ENCODE data around the gene ASCC1.

DNA sequence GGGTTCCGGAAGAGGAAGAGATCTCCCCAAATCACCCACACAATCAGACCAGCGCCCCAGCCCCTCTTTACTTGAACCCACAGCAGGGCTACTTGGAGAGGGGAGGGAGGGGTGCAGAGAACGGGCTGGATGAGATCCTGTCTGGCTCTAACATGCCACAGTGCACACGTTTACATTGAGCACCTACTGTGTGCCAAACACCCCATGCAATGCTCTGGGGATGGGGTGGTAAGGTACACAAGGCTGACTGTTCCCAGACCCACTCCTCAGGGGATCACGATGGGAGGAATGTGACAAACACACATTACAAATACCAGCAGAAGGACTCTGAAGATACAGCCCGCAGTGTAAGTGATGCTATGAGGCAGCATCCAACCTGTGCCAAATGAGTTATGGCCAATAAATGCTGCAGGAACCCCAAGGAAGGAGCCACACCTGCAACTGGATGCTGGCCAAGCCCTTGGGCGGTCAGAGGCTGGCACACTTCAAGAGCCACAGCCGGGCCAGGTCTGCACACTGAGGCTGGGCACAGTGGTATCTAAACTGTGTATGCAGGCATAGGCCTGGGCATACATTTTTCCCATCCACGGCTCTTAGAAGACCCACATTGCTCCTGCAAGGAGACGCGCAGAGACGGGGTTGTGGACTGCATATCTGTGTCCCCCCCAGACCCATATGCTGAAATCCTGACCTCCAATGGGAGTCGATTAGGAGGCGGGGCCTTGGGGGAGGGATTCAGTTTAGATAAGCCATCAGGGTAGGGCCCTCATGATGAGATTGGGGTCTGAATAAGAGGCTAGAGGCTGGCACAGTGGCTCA, 134.1 kb downstream of the ASCC1 start:
- TF ChIP-seq, protein P1, sequence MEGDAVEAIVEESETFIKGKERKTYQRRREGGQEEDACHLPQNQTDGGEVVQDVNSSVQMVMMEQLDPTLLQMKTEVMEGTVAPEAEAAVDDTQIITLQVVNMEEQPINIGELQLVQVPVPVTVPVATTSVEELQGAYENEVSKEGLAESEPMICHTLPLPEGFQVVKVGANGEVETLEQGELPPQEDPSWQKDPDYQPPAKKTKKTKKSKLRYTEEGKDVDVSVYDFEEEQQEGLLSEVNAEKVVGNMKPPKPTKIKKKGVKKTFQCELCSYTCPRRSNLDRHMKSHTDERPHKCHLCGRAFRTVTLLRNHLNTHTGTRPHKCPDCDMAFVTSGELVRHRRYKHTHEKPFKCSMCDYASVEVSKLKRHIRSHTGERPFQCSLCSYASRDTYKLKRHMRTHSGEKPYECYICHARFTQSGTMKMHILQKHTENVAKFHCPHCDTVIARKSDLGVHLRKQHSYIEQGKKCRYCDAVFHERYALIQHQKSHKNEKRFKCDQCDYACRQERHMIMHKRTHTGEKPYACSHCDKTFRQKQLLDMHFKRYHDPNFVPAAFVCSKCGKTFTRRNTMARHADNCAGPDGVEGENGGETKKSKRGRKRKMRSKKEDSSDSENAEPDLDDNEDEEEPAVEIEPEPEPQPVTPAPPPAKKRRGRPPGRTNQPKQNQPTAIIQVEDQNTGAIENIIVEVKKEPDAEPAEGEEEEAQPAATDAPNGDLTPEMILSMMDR (conservative IDR thresholded peaks at IDR 0.05; ENCODE audit: low read depth, low read length) = no peak
- TF ChIP-seq RFX5 (IDR thresholded peaks at IDR 0.05; ENCODE audit: low read depth, low read length) (no peak), SMC3 (IDR thresholded peaks at IDR 0.05; ENCODE audit: low read depth, low read length) (no peak)
- TF ChIP-seq, protein P2, sequence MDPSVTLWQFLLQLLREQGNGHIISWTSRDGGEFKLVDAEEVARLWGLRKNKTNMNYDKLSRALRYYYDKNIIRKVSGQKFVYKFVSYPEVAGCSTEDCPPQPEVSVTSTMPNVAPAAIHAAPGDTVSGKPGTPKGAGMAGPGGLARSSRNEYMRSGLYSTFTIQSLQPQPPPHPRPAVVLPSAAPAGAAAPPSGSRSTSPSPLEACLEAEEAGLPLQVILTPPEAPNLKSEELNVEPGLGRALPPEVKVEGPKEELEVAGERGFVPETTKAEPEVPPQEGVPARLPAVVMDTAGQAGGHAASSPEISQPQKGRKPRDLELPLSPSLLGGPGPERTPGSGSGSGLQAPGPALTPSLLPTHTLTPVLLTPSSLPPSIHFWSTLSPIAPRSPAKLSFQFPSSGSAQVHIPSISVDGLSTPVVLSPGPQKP (IDR thresholded peaks at IDR 0.05; ENCODE audit: borderline replicate concordance, low read depth, low read length) = no peak

All from IMR-90 (cell line).